Gastrocnemius medialis (tissue), 4 donors: ENCODE data around the gene HAVCR2.

Experiments
- POLR2A ChIP-seq, 2 donors: fragments of 450-650 bp; IDR thresholded peaks; one replicate each; pipeline ENCODE4 v1.6.1; 2017; ENCODE audit warnings: antibody characterized with exemption in 2 of 2, mild to moderate bottlenecking in 2 of 2, moderate library complexity in 2 of 2
- TF ChIP-seq, protein P1 (sequence below), 5 experiments: fragments of 450-650 bp in 3 of 5; fragments of 200-600 bp in 2 of 5; sonication (generic) in 2 of 5; IDR thresholded peaks in 4 of 5; conservative IDR thresholded peaks in 1 of 5; 1 replicate in 4 of 5; 2 replicates in 1 of 5; pipeline ENCODE4 v1.5.1; 2016 to 2019; ENCODE audit warnings: antibody characterized with exemption in 5 of 5, mild to moderate bottlenecking in 3 of 5, moderate library complexity in 3 of 5

DNA sequence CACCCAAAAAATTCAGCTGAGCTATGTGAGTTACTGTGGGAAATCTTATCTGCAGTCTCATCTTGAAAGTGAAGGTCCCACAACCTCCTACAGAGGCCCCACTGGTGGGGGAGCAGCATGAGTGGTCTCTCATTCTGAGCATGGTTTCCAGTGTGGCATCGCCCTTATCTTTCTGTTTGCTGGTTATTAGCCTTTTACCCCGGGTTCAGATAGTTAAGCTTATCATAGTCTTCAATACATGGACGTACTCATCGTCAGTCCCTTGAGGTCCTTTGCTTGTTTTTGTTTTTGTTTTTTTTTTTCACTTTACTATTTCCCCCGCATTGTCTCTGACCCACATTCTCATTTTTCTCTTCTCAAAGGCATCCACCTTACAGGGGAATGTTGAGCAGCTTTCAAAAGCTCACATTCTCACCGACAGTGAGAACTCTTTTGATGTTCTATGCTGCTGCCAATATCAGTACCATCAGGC, 7.7 kb upstream of the HAVCR2 start:
- TF ChIP-seq POLR2A (IDR thresholded peaks at IDR 0.05) = no peak
- TF ChIP-seq, protein P1, sequence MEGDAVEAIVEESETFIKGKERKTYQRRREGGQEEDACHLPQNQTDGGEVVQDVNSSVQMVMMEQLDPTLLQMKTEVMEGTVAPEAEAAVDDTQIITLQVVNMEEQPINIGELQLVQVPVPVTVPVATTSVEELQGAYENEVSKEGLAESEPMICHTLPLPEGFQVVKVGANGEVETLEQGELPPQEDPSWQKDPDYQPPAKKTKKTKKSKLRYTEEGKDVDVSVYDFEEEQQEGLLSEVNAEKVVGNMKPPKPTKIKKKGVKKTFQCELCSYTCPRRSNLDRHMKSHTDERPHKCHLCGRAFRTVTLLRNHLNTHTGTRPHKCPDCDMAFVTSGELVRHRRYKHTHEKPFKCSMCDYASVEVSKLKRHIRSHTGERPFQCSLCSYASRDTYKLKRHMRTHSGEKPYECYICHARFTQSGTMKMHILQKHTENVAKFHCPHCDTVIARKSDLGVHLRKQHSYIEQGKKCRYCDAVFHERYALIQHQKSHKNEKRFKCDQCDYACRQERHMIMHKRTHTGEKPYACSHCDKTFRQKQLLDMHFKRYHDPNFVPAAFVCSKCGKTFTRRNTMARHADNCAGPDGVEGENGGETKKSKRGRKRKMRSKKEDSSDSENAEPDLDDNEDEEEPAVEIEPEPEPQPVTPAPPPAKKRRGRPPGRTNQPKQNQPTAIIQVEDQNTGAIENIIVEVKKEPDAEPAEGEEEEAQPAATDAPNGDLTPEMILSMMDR (IDR thresholded peaks at IDR 0.05 in 4 of 5, conservative IDR thresholded peaks at IDR 0.05 in 1 of 5) = no peak
